HG02642 (cell line): Measurements from ENCODE around the gene ENTR1.
A peak's percentile ranks its signal among the peaks of the same experiment; 100 is the strongest.

Experiments
- ATAC-seq: cut with Tn5 transposase; IDR thresholded peaks from one replicate; pipeline ENCODE4 v1.9.1; 2021; ENCODE audit warnings: mild to moderate bottlenecking; ENCODE audit not compliant: unreplicated experiment, poor library complexity

ENTR1 gene, protein sequence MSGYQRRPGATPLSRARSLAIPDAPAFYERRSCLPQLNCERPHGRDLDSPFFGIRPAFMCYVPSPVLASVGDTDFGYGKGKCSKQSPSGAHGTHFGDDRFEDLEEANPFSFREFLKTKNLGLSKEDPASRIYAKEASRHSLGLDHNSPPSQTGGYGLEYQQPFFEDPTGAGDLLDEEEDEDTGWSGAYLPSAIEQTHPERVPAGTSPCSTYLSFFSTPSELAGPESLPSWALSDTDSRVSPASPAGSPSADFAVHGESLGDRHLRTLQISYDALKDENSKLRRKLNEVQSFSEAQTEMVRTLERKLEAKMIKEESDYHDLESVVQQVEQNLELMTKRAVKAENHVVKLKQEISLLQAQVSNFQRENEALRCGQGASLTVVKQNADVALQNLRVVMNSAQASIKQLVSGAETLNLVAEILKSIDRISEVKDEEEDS

GRCh38 chr9:136410500-136411287 is at the start of gene ENTR1, which contains the start of gene PMPCA:
Gene ENTR1 (minus strand): TSS chr9:136410614. CDS start chr9:136410397, 217 bp downstream.
Gene PMPCA (plus strand): TSS chr9:136410658. CDS start chr9:136410669, 11 bp downstream.
- ATAC-seq: peak; percentile 88

DNA sequence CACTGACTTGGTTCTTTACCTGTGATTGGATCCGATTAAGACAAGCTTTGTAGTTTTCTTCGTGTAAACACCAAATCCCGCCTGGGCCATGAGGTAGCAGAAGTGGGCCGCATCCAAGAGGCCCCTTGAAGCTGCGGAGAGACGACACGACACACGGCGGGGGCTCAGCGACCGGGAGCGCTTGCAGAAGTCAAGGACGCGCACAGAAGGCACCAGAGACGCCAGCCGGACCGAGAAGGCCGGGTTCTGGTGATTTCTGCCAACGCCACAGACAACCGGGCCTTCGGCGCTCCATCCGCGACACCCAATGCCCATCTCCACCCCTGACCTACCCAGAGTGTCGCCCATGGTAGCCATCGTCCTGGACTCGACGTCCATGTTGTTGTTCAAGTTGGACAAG is 49.0 kb upstream of the ENTR1 start:
- no peak for ATAC-seq

GRCh38 chr9:136457326-136457725 is 46.9 kb upstream of the ENTR1 start:
- no peak for ATAC-seq

- no peak for ATAC-seq
These were observed 45.8 kb upstream of the ENTR1 start for GRCh38 chr9:136456258-136456657.

- no peak for ATAC-seq
These were observed 44.9 kb upstream of the ENTR1 start for GRCh38 chr9:136455043-136456002.

- ATAC-seq: no peak
These were observed 43.8 kb upstream of the ENTR1 start for GRCh38 chr9:136454026-136454796.

DNA sequence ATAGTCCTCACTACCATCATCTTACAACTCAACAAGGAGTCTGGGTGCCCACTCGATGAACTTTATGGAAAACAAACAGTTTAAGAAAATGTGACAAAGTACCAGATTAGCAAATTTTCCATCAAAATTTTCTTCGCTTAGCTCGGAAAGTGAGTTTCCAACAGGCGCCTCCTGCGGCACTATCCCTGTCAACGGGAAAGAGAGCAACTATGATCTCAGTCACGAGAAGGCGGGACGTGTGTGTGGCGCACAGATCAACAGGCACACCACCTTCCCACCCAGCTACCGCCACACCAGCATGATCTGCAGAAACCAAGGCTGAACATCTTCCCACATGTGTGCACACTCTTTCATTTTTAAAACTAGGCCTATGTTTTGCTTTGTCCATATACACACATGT is 42.9 kb upstream of the ENTR1 start:
- ATAC-seq: no peak

DNA sequence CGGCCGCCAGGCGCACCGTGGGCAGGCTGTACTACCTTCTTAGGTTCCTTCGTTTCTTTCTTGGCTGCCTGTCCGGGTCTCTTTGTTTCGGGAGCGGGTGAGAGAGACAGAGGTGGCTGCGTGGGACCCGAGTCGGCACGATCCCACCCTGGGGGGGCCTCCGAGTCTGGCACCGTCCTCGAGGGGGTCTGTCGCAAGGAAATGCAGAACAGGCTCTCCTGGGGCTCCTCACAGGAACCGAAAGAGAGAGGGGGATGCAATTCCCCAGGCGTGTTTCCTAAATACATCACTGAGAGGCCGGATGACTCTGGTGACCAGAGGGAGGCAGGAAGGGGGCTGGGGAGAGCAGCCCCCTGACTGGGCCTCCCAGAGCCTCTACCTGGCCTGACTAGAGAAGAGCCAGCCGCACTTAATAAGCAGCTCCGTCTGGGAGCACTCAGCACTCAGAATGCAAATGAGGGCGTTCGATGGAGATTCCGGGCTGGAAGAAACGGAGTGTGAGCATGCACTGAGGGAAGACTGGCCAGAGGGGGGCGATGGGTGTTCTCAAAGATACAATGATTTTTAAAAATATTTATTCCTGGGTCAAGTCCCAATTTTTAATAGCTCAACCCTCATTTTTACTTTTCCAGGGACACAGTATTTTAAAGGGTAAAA is 40.9 kb upstream of the ENTR1 start:
- ATAC-seq: no peak

DNA sequence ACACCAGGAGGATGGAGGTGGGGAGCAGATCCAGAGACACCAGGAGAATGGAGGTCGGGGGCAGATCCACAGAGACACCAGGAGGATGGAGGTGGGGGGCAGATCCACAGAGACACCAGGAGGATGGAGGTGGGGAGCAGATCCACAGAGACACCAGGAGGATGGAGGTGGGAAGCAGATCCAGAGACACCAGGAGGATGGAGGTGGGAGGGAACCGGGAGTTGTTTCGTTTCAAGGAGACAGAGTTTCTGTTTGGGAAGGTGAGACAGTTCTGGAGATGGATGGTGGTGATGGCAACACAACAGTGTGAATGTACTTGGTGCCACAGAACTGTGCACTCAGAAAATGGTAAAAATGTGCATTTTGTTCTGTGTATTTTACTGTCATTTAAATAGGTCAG is 38.2 kb upstream of the ENTR1 start:
- no peak for ATAC-seq

GRCh38 chr9:136447173-136447778 is 36.9 kb upstream of the ENTR1 start:
- ATAC-seq: no peak

DNA sequence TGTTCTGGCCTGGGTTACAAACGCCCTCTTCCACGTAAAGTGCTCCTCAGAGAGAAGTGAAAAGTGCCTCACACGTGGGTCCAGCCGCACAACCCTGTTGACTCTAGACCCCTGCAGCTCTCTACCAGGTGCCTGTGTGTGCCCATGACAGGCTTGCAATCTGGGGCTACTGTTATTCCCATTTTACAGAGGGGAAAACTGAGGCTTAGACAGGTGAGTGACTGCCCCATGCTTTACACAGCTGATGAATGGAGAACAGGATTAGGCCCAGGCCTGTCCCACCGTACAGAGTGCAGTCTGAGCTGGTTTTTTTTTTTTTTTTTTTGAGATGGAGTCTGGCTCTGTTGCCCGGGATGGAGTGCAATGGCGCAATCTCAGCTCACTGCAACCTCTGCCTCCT is 35.4 kb upstream of the ENTR1 start:
- ATAC-seq: no peak

DNA sequence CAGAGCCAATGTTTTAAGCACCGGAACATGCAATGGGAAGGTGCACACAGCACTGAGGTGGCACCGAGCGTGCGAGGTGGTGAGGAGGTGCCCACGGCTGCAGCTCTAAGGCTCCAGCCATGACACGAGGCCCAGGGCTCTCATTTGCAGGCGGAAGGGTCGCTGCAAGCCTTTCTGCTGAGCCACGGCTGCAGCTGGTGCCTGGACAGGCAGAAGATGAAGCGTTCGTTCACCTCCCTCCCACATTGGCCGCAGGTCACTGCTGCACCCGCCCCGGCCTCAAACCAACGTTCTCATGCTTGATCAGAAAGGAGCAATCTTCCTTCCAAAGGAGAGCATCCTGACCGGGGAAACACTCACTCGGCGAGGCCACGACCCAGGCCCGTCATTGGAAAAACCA is 33.7 kb upstream of the ENTR1 start:
- ATAC-seq: no peak

DNA sequence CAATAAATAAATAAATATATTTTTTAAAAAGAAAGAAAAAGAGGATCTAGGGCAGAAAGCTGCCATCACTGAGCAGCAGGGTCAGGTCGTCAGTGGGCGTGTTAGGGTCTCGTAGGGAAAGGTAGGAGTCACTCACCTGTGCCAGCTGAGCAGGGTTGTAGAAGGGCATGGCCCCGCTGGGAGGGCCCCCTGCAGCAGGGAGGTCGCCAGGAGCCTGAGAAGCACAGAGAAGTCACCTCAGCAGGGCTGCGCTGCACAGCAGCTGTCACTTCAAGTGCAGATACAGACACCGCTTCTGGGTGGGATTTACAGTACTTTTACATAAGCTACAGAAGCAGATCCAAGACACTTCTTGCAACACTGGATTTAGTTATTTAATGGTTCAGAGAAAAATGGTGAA is 33.3 kb upstream of the ENTR1 start:
- no peak for ATAC-seq

DNA sequence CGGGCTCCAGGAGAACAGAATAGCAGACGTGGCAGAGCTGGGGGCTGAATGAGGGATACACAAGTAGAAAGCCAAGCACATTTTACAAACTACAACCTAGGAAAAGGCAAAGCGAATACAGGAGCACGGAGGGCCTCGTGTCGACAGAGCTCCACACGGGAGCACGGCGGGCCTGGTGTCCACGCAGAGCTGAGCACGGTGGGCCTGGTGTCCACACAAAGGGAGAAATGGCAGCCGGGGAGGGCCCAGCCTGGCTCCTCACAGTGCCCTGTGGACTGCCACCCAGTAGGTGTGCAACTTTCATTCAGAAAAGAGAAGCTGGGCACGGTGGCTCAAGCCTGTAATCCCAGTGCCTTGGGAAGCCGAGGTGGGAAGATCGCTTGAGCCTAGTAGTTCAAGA is 32.7 kb upstream of the ENTR1 start:
- ATAC-seq: no peak

GRCh38 chr9:136442265-136442664 is 31.9 kb upstream of the ENTR1 start:
- no peak for ATAC-seq

DNA sequence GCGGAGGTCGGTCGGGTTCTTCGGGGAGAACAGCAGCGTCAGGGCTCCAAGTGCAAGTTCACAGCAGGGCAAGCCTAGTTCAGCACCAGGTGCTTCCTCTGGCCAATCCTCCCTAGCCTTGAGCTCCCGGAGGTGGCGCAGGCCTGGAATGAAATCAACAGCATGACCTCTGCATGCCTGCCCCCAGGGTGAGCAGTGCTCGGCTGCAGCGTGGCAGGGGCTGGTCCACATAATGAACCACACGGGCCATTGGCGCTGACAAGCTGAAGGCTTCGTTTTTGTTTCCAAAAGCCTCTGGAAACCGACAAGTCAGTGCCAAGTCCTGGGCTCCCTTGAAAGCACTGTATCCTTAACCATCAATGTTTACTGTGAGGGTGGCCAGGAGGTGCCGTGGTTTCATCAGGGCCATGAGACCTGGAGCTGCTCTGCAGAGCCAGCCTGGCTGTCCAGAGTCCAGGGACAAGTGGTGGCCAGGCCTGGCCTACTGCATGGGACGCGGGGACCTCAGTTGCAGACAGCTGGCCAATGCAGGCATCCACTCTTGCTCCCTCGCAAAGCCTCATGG is 31.3 kb upstream of the ENTR1 start:
- no peak for ATAC-seq

DNA sequence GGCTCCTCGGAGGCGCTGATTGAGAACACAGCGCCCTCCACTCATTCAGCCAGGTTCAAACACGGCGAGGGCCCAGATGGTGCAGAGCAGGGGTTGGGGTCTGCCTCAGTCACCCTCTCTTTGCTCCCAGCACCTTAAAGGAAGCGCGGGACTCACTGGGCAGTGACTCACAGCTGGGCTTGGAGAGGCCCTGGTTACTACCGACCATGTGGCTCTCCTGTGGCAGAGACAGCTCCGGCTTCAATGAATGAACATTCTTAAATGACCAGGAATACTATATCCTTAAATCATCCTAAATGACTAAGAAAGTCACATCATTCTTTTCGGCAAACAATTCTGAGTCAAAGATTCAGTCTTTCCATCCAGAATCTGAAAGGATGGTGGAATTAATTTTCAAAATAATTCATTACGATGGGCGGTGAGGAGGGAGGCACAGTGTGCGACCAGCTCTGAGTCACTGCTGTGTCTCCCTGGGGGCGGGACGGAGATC is 30.8 kb upstream of the ENTR1 start:
- no peak for ATAC-seq
